Measurements from ENCODE around the gene CDK5RAP3.
A peak's percentile ranks its signal among the peaks of the same experiment; 100 is the strongest.

CDK5RAP3 gene

DNA sequence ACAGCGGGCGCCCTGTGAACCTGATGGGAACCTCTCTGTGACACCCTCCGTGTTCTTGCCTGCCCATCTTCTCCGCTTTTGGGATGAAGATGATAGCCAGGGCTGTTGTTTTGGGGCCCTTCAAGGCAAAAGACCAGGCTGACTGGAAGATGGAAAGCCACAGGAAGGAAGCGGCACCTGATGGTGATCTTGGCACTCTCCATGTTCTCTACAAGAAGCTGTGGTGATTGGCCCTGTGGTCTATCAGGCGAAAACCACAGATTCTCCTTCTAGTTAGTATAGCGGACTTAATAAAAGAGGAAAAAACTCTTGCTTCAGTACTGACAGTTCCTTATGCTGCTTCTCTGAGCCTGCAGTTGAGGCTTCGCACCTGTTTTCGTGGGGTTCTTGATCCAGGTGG lies 10.5 kb downstream of the CDK5RAP3 start:
- peaks cover 37% of the 10 kb centered on the region for H3K4me1 ChIP-seq (ENCODE audit: insufficient read depth, low read length, poor library complexity, severe bottlenecking)
- TF ChIP-seq, protein P1, sequence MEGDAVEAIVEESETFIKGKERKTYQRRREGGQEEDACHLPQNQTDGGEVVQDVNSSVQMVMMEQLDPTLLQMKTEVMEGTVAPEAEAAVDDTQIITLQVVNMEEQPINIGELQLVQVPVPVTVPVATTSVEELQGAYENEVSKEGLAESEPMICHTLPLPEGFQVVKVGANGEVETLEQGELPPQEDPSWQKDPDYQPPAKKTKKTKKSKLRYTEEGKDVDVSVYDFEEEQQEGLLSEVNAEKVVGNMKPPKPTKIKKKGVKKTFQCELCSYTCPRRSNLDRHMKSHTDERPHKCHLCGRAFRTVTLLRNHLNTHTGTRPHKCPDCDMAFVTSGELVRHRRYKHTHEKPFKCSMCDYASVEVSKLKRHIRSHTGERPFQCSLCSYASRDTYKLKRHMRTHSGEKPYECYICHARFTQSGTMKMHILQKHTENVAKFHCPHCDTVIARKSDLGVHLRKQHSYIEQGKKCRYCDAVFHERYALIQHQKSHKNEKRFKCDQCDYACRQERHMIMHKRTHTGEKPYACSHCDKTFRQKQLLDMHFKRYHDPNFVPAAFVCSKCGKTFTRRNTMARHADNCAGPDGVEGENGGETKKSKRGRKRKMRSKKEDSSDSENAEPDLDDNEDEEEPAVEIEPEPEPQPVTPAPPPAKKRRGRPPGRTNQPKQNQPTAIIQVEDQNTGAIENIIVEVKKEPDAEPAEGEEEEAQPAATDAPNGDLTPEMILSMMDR (conservative IDR thresholded peaks at IDR 0.05; ENCODE audit: low read length): no peak
- TF ChIP-seq EZH2phosphoT487 (IDR thresholded peaks at IDR 0.05; ENCODE audit: borderline replicate concordance): no peak
- H3K4me3 ChIP-seq (ENCODE audit: low read length, poor library complexity, severe bottlenecking): peak overlapping the region; percentile 62
- H2AFZ ChIP-seq (ENCODE audit: low read length): no peak overlapping the region
- peaks cover 29% of the 10 kb centered on the region; the same call in 1 of the 2 replicates for H3K36me3 ChIP-seq (ENCODE audit: insufficient read depth, low read length)
- peak overlapping the region; percentile 32 for H3K9ac ChIP-seq (ENCODE audit: low read depth, low read length, poor library complexity, severe bottlenecking)
- H3K9me3 ChIP-seq (ENCODE audit: insufficient read depth, low read depth, low read length): no peaks in the 10 kb centered on the region
- H4K20me1 ChIP-seq (ENCODE audit: insufficient read depth, low read length, poor library complexity, severe bottlenecking): peaks cover 6% of the 10 kb centered on the region
- no peaks in the 10 kb centered on the region for H3K27me3 ChIP-seq (ENCODE audit: insufficient read depth, low read length, poor library complexity, severe bottlenecking)
- H3F3A ChIP-seq (ENCODE audit: low read depth): peaks cover 5% of the 10 kb centered on the region; the same call in 1 of the 2 replicates
- H3K9me2 ChIP-seq (replicated peaks; ENCODE audit: low read depth, low read length): no peaks in the 10 kb centered on the region
- H3K79me2 ChIP-seq (ENCODE audit: insufficient read depth, low read length): no peaks in the 10 kb centered on the region
- peak overlapping the region; percentile 82 for H3K4me2 ChIP-seq (ENCODE audit: low read depth, low read length, poor library complexity, severe bottlenecking)

GRCh38 chr17:47982091-47982617 lies 11.2 kb downstream of the CDK5RAP3 start:
- Histone ChIP-seq H3K9ac (ENCODE audit: low read depth, low read length, poor library complexity, severe bottlenecking) (peak overlapping the region; percentile 32), H3K4me2 (ENCODE audit: low read depth, low read length, poor library complexity, severe bottlenecking) (peak overlapping the region; percentile 82), H2AFZ (ENCODE audit: low read length) (no peak overlapping the region), H3K9me3 (ENCODE audit: insufficient read depth, low read depth, low read length) (no peaks in the 10 kb centered on the region), H3K36me3 (ENCODE audit: insufficient read depth, low read length) (peaks cover 26% of the 10 kb centered on the region; the same call in 1 of the 2 replicates), H3F3A (ENCODE audit: low read depth) (peaks cover 5% of the 10 kb centered on the region; the same call in 1 of the 2 replicates), H3K79me2 (ENCODE audit: insufficient read depth, low read length) (no peaks in the 10 kb centered on the region), H3K9me2 (replicated peaks; ENCODE audit: low read depth, low read length) (no peaks in the 10 kb centered on the region), H3K4me3 (ENCODE audit: low read length, poor library complexity, severe bottlenecking) (peak overlapping the region; percentile 62), H4K20me1 (ENCODE audit: insufficient read depth, low read length, poor library complexity, severe bottlenecking) (peaks cover 6% of the 10 kb centered on the region), H3K4me1 (ENCODE audit: insufficient read depth, low read length, poor library complexity, severe bottlenecking) (peaks cover 37% of the 10 kb centered on the region), H3K27me3 (ENCODE audit: insufficient read depth, low read length, poor library complexity, severe bottlenecking) (no peaks in the 10 kb centered on the region)
- TF ChIP-seq, protein P1 (conservative IDR thresholded peaks at IDR 0.05; ENCODE audit: low read length): no peak
- TF ChIP-seq EZH2phosphoT487 (IDR thresholded peaks at IDR 0.05; ENCODE audit: borderline replicate concordance): no peak

- no peak overlapping the region for H2AFZ ChIP-seq (ENCODE audit: low read length)
- no peak for TF ChIP-seq EZH2phosphoT487 (IDR thresholded peaks at IDR 0.05; ENCODE audit: borderline replicate concordance)
- TF ChIP-seq, protein P1 (conservative IDR thresholded peaks at IDR 0.05; ENCODE audit: low read length): no peak
- H3K9me3 ChIP-seq (ENCODE audit: insufficient read depth, low read depth, low read length): no peaks in the 10 kb centered on the region
- peaks cover 26% of the 10 kb centered on the region; the same call in 1 of the 2 replicates for H3K36me3 ChIP-seq (ENCODE audit: insufficient read depth, low read length)
- peak overlapping the region; percentile 82 for H3K4me2 ChIP-seq (ENCODE audit: low read depth, low read length, poor library complexity, severe bottlenecking)
- no peak overlapping the region for H3K4me3 ChIP-seq (ENCODE audit: low read length, poor library complexity, severe bottlenecking)
- H3F3A ChIP-seq (ENCODE audit: low read depth): peaks cover 5% of the 10 kb centered on the region; the same call in 1 of the 2 replicates
- H3K9ac ChIP-seq (ENCODE audit: low read depth, low read length, poor library complexity, severe bottlenecking): peak overlapping the region; percentile 32
- no peaks in the 10 kb centered on the region for H3K27me3 ChIP-seq (ENCODE audit: insufficient read depth, low read length, poor library complexity, severe bottlenecking)
- H4K20me1 ChIP-seq (ENCODE audit: insufficient read depth, low read length, poor library complexity, severe bottlenecking): peaks cover 6% of the 10 kb centered on the region
- H3K4me1 ChIP-seq (ENCODE audit: insufficient read depth, low read length, poor library complexity, severe bottlenecking): peaks cover 40% of the 10 kb centered on the region
- H3K9me2 ChIP-seq (replicated peaks; ENCODE audit: low read depth, low read length): no peaks in the 10 kb centered on the region
- H3K79me2 ChIP-seq (ENCODE audit: insufficient read depth, low read length): no peaks in the 10 kb centered on the region
Measured at GRCh38 chr17:47982645-47983390, 11.9 kb downstream of the CDK5RAP3 start.

Data from Loucy (cell line).